B cell (primary cell): ENCODE data around the gene TLL1. TPM values are rescaled to one million over a fixed set of nuclear protein-coding genes. Genes with fewer than 3 reads are reported as not detected.

Experiments used
- ATAC-seq: fragments of 200-7000 bp; cut with Tn5 transposase; one replicate; pipeline ENCODE4 v1.10.0; 2021; ENCODE audit warnings: low read depth, mild to moderate bottlenecking, moderate number of reproducible peaks, moderate library complexity
- CTCF ChIA-PET: fragments of 350-600 bp; sonication (Branson Sonifier 250); formaldehyde crosslinking; loops from one replicate; lab custom pipeline; 2021; ENCODE audit warnings: antibody characterized with exemption, inconsistent platforms; lab: Charles Lee
- POLR2A ChIA-PET: fragments of 350-600 bp; sonication (Branson Sonifier 250); formaldehyde crosslinking; loops from one replicate; lab custom pipeline; 2021; ENCODE audit warnings: antibody characterized with exemption; lab: Charles Lee
- DNase-seq: peaks from one replicate; pipeline ENCODE4 v3.0.0; 2013
- H2AFZ ChIP-seq: 2 replicates; pipeline ENCODE4 v1.6.1; 2012; ENCODE audit warnings: mild to moderate bottlenecking, low read depth, low read length; ENCODE audit not compliant: insufficient read depth, poor library complexity, severe bottlenecking
- H3K27ac ChIP-seq, 2 donors: 1 replicate in 1 of 2; 2 replicates in 1 of 2; pipeline ENCODE4 v1.5.1; 2012 to 2013; ENCODE audit warnings: low read length in 2 of 2, mild to moderate bottlenecking in 2 of 2, moderate library complexity in 1 of 2
- H3K27me3 ChIP-seq, 4 experiments: fragments of 200-600 bp in 1 of 4; sonication (generic) in 1 of 4; replicated peaks in 1 of 4; 1 replicate in 2 of 4; 2 replicates in 2 of 4; pipeline versions ENCODE4 v1.6.1 to v1.7.0; 2013 to 2016; ENCODE audit warnings: low read length in 3 of 4, mild to moderate bottlenecking in 2 of 4, mixed read lengths in 1 of 4, moderate library complexity in 1 of 4; ENCODE audit not compliant: insufficient read depth in 4 of 4, control insufficient read depth in 3 of 4; ENCODE audit errors: control extremely low read depth in 1 of 4
- H3K36me3 ChIP-seq, 2 experiments: replicated peaks in 1 of 2; 1 replicate in 1 of 2; 2 replicates in 1 of 2; pipeline versions ENCODE4 v1.6.1 to v1.7.1; 2013; ENCODE audit warnings: low read length in 1 of 2; ENCODE audit not compliant: insufficient read depth in 2 of 2, control insufficient read depth in 1 of 2; ENCODE audit errors: control extremely low read depth in 1 of 2, extremely low read depth in 1 of 2
- H3K4me1 ChIP-seq, 2 donors: fragments of 200-600 bp in 1 of 2; sonication (generic) in 1 of 2; 1 replicate in 1 of 2; 2 replicates in 1 of 2; pipeline versions ENCODE4 v1.5.1 to v1.6.1; 2013 to 2017; ENCODE audit warnings: low read length in 2 of 2; ENCODE audit not compliant: control insufficient read depth in 2 of 2, insufficient read depth in 2 of 2
- H3K4me2 ChIP-seq: replicated peaks from 2 replicates; pipeline ENCODE3; 2012; ENCODE audit warnings: mild to moderate bottlenecking, low read depth, low read length; ENCODE audit not compliant: poor library complexity, severe bottlenecking
- H3K4me3 ChIP-seq, 5 experiments: fragments of 200-600 bp in 1 of 5; sonication (generic) in 1 of 5; 1 replicate in 3 of 5; 2 replicates in 2 of 5; pipeline versions ENCODE4 v1.5.1 to v1.7.0; 2011 to 2016; ENCODE audit warnings: low read length in 4 of 5, mild to moderate bottlenecking in 4 of 5, low read depth in 2 of 5, control low read depth in 1 of 5, moderate library complexity in 1 of 5; ENCODE audit not compliant: insufficient read depth in 1 of 5; ENCODE audit errors: control extremely low read depth in 1 of 5, extremely low read depth in 1 of 5
- H3K79me2 ChIP-seq: fragments of 200-600 bp; sonication (generic); one replicate; pipeline ENCODE4 v1.6.0; 2016; ENCODE audit warnings: low read length; ENCODE audit not compliant: control insufficient read depth, insufficient read depth
- H3K9ac ChIP-seq: fragments of 200-600 bp; sonication (generic); 2 replicates; pipeline ENCODE4 v1.6.1; 2017; ENCODE audit warnings: mild to moderate bottlenecking, low read length, moderate library complexity
- H3K9me3 ChIP-seq, 3 donors: one replicate each; pipeline versions ENCODE4 v1.6.1 to v1.7.1; 2013; ENCODE audit warnings: low read length in 2 of 3; ENCODE audit not compliant: control insufficient read depth in 2 of 3, insufficient read depth in 1 of 3; ENCODE audit errors: control extremely low read depth in 1 of 3
- H4K20me1 ChIP-seq: 2 replicates; pipeline ENCODE4 v1.6.0; 2012; ENCODE audit warnings: mild to moderate bottlenecking, low read length; ENCODE audit not compliant: insufficient read depth, control insufficient read depth, poor library complexity, severe bottlenecking
- H3K27ac Mint-ChIP-seq: one replicate; pipeline ENCODE4 v1.8.0; 2021; ENCODE audit warnings: mixed read lengths
- H3K27me3 Mint-ChIP-seq: one replicate; pipeline ENCODE4 v1.8.0; 2021; ENCODE audit warnings: mixed read lengths
- H3K4me1 Mint-ChIP-seq: one replicate; pipeline ENCODE4 v1.8.0; 2021; ENCODE audit warnings: mixed read lengths
- H3K4me3 Mint-ChIP-seq: one replicate; pipeline ENCODE4 v1.8.0; 2021; ENCODE audit warnings: mixed read lengths
- H3K9me3 Mint-ChIP-seq: one replicate; pipeline ENCODE4 v1.8.0; 2022; ENCODE audit warnings: mixed read lengths; ENCODE audit not compliant: insufficient read depth
- CTCF ChIP-seq: fragments of 200-600 bp; IDR thresholded peaks from one replicate; pipeline ENCODE4 v1.8.0; 2022; ENCODE audit warnings: antibody characterized with exemption, mild to moderate bottlenecking
- EZH2 ChIP-seq: IDR thresholded peaks from 2 replicates; pipeline ENCODE4 v1.6.1; 2012; ENCODE audit warnings: borderline replicate concordance, low read depth, mild to moderate bottlenecking, moderate library complexity, low read length; ENCODE audit not compliant: insufficient read depth, poor library complexity, severe bottlenecking
- WGBS: methylation state at CpG from one replicate; pipeline ENCODE4 v1.1.5; 2013; ENCODE audit warnings: missing lambda C conversion rate; ENCODE audit not compliant: insufficient coverage; 5-methylcytosine and 5-hydroxymethylcytosine counted together
- intact Hi-C: fragments of 100-400 bp; cut with micrococcal nuclease; formaldehyde crosslinking; loops from one replicate; pipeline ENCODE4 v1.10.0; 2022
- polyA plus RNA-seq: library from polyadenylated mRNA; depleted of rRNA; stranded (reverse); fragments of >200 nt; gene quantifications from 2 replicates; pipeline ENCODE4 v1.2.3, GENCODE V29; 2012
- total RNA-seq, 2 donors: library from RNA; stranded (reverse); fragments of 120-200 nt in 1 of 2; gene quantifications; 1 replicate in 1 of 2; 2 replicates in 1 of 2; pipeline versions ENCODE4 v1.2.3 to v1.2.4, GENCODE V29; 2013 to 2022

Gene TLL1
- total and polyA plus RNA-seq, 2 donors (not counting 1 experiment from before 2014, with no cell fraction given): not detected

- Histone ChIP-seq H3K27me3 (no peaks in the 10 kb centered on the region), H3K79me2 (no peaks in the 10 kb centered on the region), H3K4me3 (no peak overlapping the region), H3K4me2 (no peak overlapping the region), H3K9ac (no peak overlapping the region), H3K36me3 (no peaks in the 10 kb centered on the region), H4K20me1 (no peaks in the 10 kb centered on the region), H2AFZ (no peak overlapping the region), H3K27ac (no peak overlapping the region), H3K9me3 (no peaks in the 10 kb centered on the region), H3K4me1 (no peaks in the 10 kb centered on the region)
- H3K4me3 Mint-ChIP-seq: no peak overlapping the region
- TF ChIP-seq CTCF (no peak), EZH2 (no peak)
- no peaks in the 10 kb centered on the region for H3K9me3 Mint-ChIP-seq
- H3K27me3 Mint-ChIP-seq: no peaks in the 10 kb centered on the region
- WGBS: 94% methylated on average over 2 of the region's 3 CpGs
- CTCF ChIA-PET: no interaction called here
- no peaks in the 10 kb centered on the region for H3K4me1 Mint-ChIP-seq
- no peak for DNase-seq
- intact Hi-C loops: no loop called here
- POLR2A ChIA-PET: no interaction called here
- no peak overlapping the region for H3K27ac Mint-ChIP-seq
- no peak for ATAC-seq
Measured at GRCh38 chr4:165927815-165928214, 54.8 kb downstream of the TLL1 start.

- H3K36me3 ChIP-seq: no peaks in the 10 kb centered on the region
- Mint-ChIP-seq H3K4me3 (no peak overlapping the region), H3K4me1 (no peaks in the 10 kb centered on the region), H3K27ac (no peak overlapping the region), H3K9me3 (no peaks in the 10 kb centered on the region), H3K27me3 (no peaks in the 10 kb centered on the region)
- no peak for DNase-seq
- no CpG with 5 or more reads among the region's 2 CpGs for WGBS
- H3K9me3 ChIP-seq: no peaks in the 10 kb centered on the region
- no peak overlapping the region for H3K9ac ChIP-seq
- H4K20me1 ChIP-seq: no peaks in the 10 kb centered on the region
- no peak for TF ChIP-seq EZH2
- TF ChIP-seq CTCF: no peak
- no peak for ATAC-seq
- no peak overlapping the region for H2AFZ ChIP-seq
- H3K4me1 ChIP-seq: no peaks in the 10 kb centered on the region
- no peaks in the 10 kb centered on the region for H3K79me2 ChIP-seq
- ChIA-PET POLR2A (no interaction called here), CTCF (no interaction called here)
- H3K4me2 ChIP-seq: no peak overlapping the region
- no peak overlapping the region for H3K4me3 ChIP-seq
- intact Hi-C loops: no loop called here
- no peak overlapping the region for H3K27ac ChIP-seq
- H3K27me3 ChIP-seq: no peaks in the 10 kb centered on the region
Measured at GRCh38 chr4:165928601-165929000, 55.6 kb downstream of the TLL1 start.
